Heart left ventricle (tissue), 13 donors: ENCODE data around the gene IGFBPL1.

Experiments
- CTCF ChIP-seq, 12 donors: fragments of 200-600 bp; sonication (generic) in 4 of 12; IDR thresholded peaks; one replicate each; pipeline versions ENCODE4 v1.5.0 to v1.8.0; 2018 to 2022; ENCODE audit warnings: antibody characterized with exemption in 12 of 12, mild to moderate bottlenecking in 5 of 12
- POLR2A ChIP-seq, 2 donors: fragments of 450-650 bp; IDR thresholded peaks; one replicate each; pipeline ENCODE4 v1.6.1; 2017; ENCODE audit warnings: antibody characterized with exemption in 2 of 2, mild to moderate bottlenecking in 2 of 2, moderate library complexity in 2 of 2
- donor health status: ischemic (EF 13 %, LVEDD 7.1; RV severe dilation, severe dysfunction).
- donor health status: DM: no; HTN: yes; CAD: no.
- donor health status: DM: no; HTN: no; CAD: no.
- donor health status: ischemic (EF 25% LVEDD 6.9; RV normal size, moderate dysfunction).
- donor health status: ischemic (EF 25% LVEDD 5.7; RV mildly dilated, moderate dysfunction).
- donor health status: ischemic (EF 35%, LVEDD 5.7; RV mildly dilated, moderate dysfunction).
- donor health status: nonischemic (EF 11% LVEDD 7.7; RV severe dilation, severe dysfunction).
- donor health status: DM: yes; HTN: yes; CAD: no.
- donor health status: PGD.
- donor health status: ischemic (EF 29% LVEDD 5.4; RV normal size, mild dysfunction).
- donor health status: nonischemic (EF 23%, LVEDD 6.1; RV moderate dilation, normal function).

DNA sequence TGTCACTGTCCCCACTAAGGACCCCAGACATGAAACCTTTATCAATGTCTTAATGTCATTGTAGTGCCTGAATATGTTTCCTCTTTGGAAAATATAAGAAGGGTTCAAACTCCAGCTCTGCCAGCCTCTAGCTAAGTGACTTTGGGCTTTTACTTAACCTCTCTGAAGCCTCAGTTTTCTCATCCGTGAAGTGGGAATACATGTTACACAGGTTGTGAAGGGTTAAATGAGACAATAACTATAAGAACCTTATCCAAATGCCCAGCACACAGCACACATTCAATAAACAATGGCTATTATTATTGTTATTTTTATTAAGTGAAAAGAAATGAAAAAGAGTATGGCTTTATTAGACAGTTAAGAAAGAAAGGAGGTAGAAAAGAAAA is 15.7 kb upstream of the IGFBPL1 start:
- TF ChIP-seq CTCF (IDR thresholded peaks at IDR 0.05) (no peak), POLR2A (IDR thresholded peaks at IDR 0.05) (no peak)
